GM12878 (cell line): ENCODE data around the gene TC2N. TPM values are rescaled to one million over a fixed set of nuclear protein-coding genes. Genes with fewer than 3 reads are reported as not detected.

Experiments
- ATAC-seq: fragments of 200-7000 bp; cut with Tn5 transposase; 3 replicates; pipeline ENCODE4 v1.9.1; 2020; ENCODE audit warnings: mild to moderate bottlenecking, moderate library complexity
- BruUV-seq: library from RNA; stranded (reverse); fragments of 400-500 nt; replicated peaks from 2 replicates; lab custom pipeline; 2021; lab: Mats Ljungman, UMichigan
- CTCF ChIA-PET: fragments of 300-600 bp; sonication (Branson Sonifier 250); formaldehyde crosslinking; extraction: SDS; loops from one replicate; lab custom pipeline; 2021; ENCODE audit warnings: inconsistent platforms; lab: Yijun Ruan, JAX
- POLR2A ChIA-PET: fragments of 350-600 bp; formaldehyde crosslinking; extraction: SDS; loops from one replicate; lab custom pipeline; 2021; ENCODE audit warnings: inconsistent platforms; lab: Charles Lee
- RAD21 ChIA-PET: fragments of 300-600 bp; sonication (Branson Sonifier 250); formaldehyde crosslinking; loops from one replicate; lab custom pipeline; 2023; ENCODE audit warnings: antibody characterized with exemption; ENCODE audit not compliant: unreplicated experiment; lab: Charles Lee
- SMC1A ChIA-PET: fragments of 300-600 bp; sonication (Branson Sonifier 250); formaldehyde crosslinking; loops from one replicate; lab custom pipeline; 2023; ENCODE audit not compliant: unreplicated experiment, uncharacterized antibody; lab: Charles Lee
- DNase-seq: peaks from one replicate; pipeline ENCODE4 v3.0.0-alpha.2; 2011; ENCODE audit warnings: low read depth, low spot score
- FAIRE-seq: peaks from 3 replicates; lab custom pipeline; 2011; peaks lifted over from hg19 to GRCh38; lab: Jason Lieb, UNC
- H2AFZ ChIP-seq: 2 replicates; pipeline ENCODE4 v1.6.0; 2011; ENCODE audit warnings: low read depth, low read length, control low read depth; ENCODE audit not compliant: control insufficient read depth
- H3K27ac ChIP-seq: 2 replicates; pipeline ENCODE4 v1.5.1; 2011; ENCODE audit warnings: control low read depth; ENCODE audit not compliant: control insufficient read depth, insufficient read depth
- H3K27me3 ChIP-seq, 2 experiments: replicated peaks in 1 of 2; 2 replicates each; pipeline versions ENCODE4 v1.6.0 to v1.6.1; 2011; ENCODE audit warnings: low read length in 1 of 2; ENCODE audit not compliant: control insufficient read depth in 2 of 2, insufficient read depth in 2 of 2
- H3K36me3 ChIP-seq, 2 experiments: 2 replicates each; pipeline ENCODE4 v1.5.1; 2011; ENCODE audit warnings: low read length in 1 of 2; ENCODE audit not compliant: control insufficient read depth in 2 of 2, insufficient read depth in 2 of 2
- H3K4me1 ChIP-seq: 2 replicates; pipeline ENCODE4 v1.6.1; 2011; ENCODE audit warnings: mild to moderate bottlenecking, low read length, moderate library complexity, mixed read lengths; ENCODE audit not compliant: control insufficient read depth, insufficient read depth
- H3K4me2 ChIP-seq: 2 replicates; pipeline ENCODE4 v1.6.0; 2011; ENCODE audit warnings: control low read depth; ENCODE audit not compliant: control insufficient read depth, insufficient read depth
- H3K4me3 ChIP-seq: fragments of 200-600 bp; sonication (generic); 2 replicates; pipeline ENCODE4 v1.5.1; 2016
- H3K79me2 ChIP-seq: 2 replicates; pipeline ENCODE4 v1.6.0; 2011; ENCODE audit warnings: low read length; ENCODE audit not compliant: control insufficient read depth, insufficient read depth
- H3K9ac ChIP-seq: 2 replicates; pipeline ENCODE4 v1.8.0; 2011; ENCODE audit warnings: low read length, control low read depth, mixed read lengths; ENCODE audit not compliant: control insufficient read depth, insufficient read depth
- H3K9me3 ChIP-seq: replicated peaks from 3 replicates; pipeline ENCODE4 v1.5.1; 2011; ENCODE audit warnings: mild to moderate bottlenecking, low read length; ENCODE audit not compliant: control insufficient read depth, insufficient read depth
- H4K20me1 ChIP-seq: 2 replicates; pipeline ENCODE4 v1.6.0; 2011; ENCODE audit not compliant: control insufficient read depth, insufficient read depth
- NBN ChIP-seq: fragments of 450-650 bp; IDR thresholded peaks from 2 replicates; pipeline ENCODE4 v1.6.1; 2016
- SRF ChIP-seq, 2 experiments: IDR thresholded peaks; 2 replicates each; pipeline ENCODE4 v1.6.1; 2011; ENCODE audit warnings: low read depth in 2 of 2, low read length in 2 of 2, mild to moderate bottlenecking in 1 of 2, moderate library complexity in 1 of 2
- SUZ12 ChIP-seq: fragments of 200-600 bp; sonication (generic); IDR thresholded peaks from one replicate; pipeline ENCODE4 v1.6.1; 2018; ENCODE audit warnings: antibody characterized with exemption, mild to moderate bottlenecking; ENCODE audit not compliant: unreplicated experiment
- ZZZ3 ChIP-seq: IDR thresholded peaks from 2 replicates; pipeline ENCODE4 v1.6.1; 2011; ENCODE audit warnings: low read depth; ENCODE audit not compliant: control insufficient read depth, insufficient read length
- WGBS: methylation state at CpG from one replicate; pipeline ENCODE4 v1.1.6; 2016; ENCODE audit warnings: low lambda C conversion rate; ENCODE audit not compliant: insufficient replicate concordance, insufficient coverage; ENCODE audit errors: missing lambda C conversion rate; 5-methylcytosine and 5-hydroxymethylcytosine counted together
- in situ Hi-C: fragments of 300-500 bp; cut with MboI; formaldehyde crosslinking; loops from 9 replicates; pipeline ENCODE4 v1.14.3; 2018; ENCODE audit warnings: mixed read lengths
- intact Hi-C: fragments of 100-400 bp; cut with micrococcal nuclease; formaldehyde crosslinking; loops from one replicate; pipeline ENCODE4 v1.14.2; 2022; ENCODE audit not compliant: unreplicated experiment
- polyA plus RNA-seq, 11 experiments: library from polyadenylated mRNA; depleted of rRNA in 4 of 11; unstranded in 6 of 11; stranded (reverse) in 5 of 11; fragments of >200 nt; fragmentation: Nextera tagmentation in 4 of 11; fragmentation: Illumina TruSeq in 1 of 11; extraction: Ambion mirVana in 4 of 11; extraction: Trizol in 1 of 11; gene quantifications; 1 replicate in 1 of 11; 2 replicates in 10 of 11; pipeline versions ENCODE4 v1.2.1 to v1.2.3, GENCODE V29; 2011 to 2016; ENCODE audit warnings: inconsistent platforms in 2 of 11, missing spikeins in 2 of 11, low read depth in 1 of 11
- total RNA-seq, 4 experiments: library from RNA; depleted of rRNA in 3 of 4; stranded (reverse); fragments of >200 nt in 3 of 4; fragmentation: Illumina TruSeq in 1 of 4; extraction: Trizol in 1 of 4; gene quantifications; 2 replicates each; pipeline versions ENCODE4 v1.2.1 to v1.2.3, GENCODE V29; 2013 to 2021
- TF ChIP-seq, protein P1 (sequence below), 3 experiments: IDR thresholded peaks in 2 of 3; conservative IDR thresholded peaks in 1 of 3; 2 replicates each; pipeline ENCODE4 v1.5.1; 2011; ENCODE audit warnings: low read depth in 3 of 3, low read length in 3 of 3, mild to moderate bottlenecking in 3 of 3, control low read depth in 2 of 3, moderate library complexity in 2 of 3, inconsistent platforms in 1 of 3, mixed read lengths in 1 of 3; ENCODE audit not compliant: control insufficient read depth in 2 of 3, insufficient read depth in 1 of 3; ENCODE audit errors: extremely low read depth in 1 of 3

Gene TC2N
- total and polyA plus RNA-seq, 10 of the 15 experiments (the other 5 are each of a cell fraction or from before 2014, with no cell fraction given), result 0.15 to 1.6 (median 0.35) TPM

DNA sequence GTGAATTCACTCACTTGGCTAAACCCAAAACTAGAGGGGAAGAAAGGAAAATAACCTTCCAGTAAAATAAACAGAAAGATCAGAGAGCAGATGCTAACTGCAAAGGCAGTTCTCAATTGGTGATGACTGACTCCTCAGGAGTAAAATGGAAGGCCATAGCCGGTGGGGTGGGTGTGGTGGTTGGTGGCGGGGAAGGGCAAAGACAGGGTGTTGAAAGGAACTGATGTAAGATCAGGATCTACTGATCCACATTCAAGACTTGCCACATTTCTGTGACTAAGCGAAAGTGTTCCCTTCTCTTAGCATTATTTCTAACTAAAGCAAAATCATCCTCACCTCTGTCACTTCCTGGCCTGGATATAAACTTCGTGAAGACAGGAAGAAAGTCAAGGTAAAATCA is 26.3 kb upstream of the TC2N start:
- ATAC-seq, result no peak
- no TSS peak for BruUV-seq
- peaks cover 0 to 1% of the 10 kb centered on the region in 2 experiments; a peak in 1 of 4 replicates for H3K27me3 ChIP-seq
- H3K4me1 ChIP-seq, result no peaks in the 10 kb centered on the region
- DNase-seq, result no peak
- intact Hi-C loops, result loop anchor here (2.0 kb wide), 1 partner anchor 243 kb away; no protein-coding TSS in a partner anchor
- POLR2A ChIA-PET, result no interaction called here
- H3K36me3 ChIP-seq, result no peaks in the 10 kb centered on the region
- H3K9ac ChIP-seq, result no peak overlapping the region
- H3K27ac ChIP-seq, result no peak overlapping the region
- in situ Hi-C loops, result no loop called here
- no peak overlapping the region for H2AFZ ChIP-seq
- H3K4me2 ChIP-seq, result no peak overlapping the region
- no peaks in the 10 kb centered on the region for H3K9me3 ChIP-seq
- no peak for FAIRE-seq
- H4K20me1 ChIP-seq, result no peaks in the 10 kb centered on the region
- SMC1A ChIA-PET, result interaction anchor here (0.8 to 1.2 kb wide), 2 partner anchors 48 to 282 kb away, joined by 3 to 4 read pairs; no protein-coding TSS in a partner anchor
- TF ChIP-seq, protein P1, sequence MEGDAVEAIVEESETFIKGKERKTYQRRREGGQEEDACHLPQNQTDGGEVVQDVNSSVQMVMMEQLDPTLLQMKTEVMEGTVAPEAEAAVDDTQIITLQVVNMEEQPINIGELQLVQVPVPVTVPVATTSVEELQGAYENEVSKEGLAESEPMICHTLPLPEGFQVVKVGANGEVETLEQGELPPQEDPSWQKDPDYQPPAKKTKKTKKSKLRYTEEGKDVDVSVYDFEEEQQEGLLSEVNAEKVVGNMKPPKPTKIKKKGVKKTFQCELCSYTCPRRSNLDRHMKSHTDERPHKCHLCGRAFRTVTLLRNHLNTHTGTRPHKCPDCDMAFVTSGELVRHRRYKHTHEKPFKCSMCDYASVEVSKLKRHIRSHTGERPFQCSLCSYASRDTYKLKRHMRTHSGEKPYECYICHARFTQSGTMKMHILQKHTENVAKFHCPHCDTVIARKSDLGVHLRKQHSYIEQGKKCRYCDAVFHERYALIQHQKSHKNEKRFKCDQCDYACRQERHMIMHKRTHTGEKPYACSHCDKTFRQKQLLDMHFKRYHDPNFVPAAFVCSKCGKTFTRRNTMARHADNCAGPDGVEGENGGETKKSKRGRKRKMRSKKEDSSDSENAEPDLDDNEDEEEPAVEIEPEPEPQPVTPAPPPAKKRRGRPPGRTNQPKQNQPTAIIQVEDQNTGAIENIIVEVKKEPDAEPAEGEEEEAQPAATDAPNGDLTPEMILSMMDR (IDR thresholded peaks at IDR 0.05 in 2 of 3, conservative IDR thresholded peaks at IDR 0.05 in 1 of 3; ENCODE audit: control insufficient read depth in 2 of 3, extremely low read depth in 1 of 3, insufficient read depth in 1 of 3, low read depth in 3 of 3, low read length in 3 of 3), result no peak
- TF ChIP-seq ZZZ3, result no peak
- TF ChIP-seq SUZ12, result no peak
- no peak for TF ChIP-seq SRF (IDR thresholded peaks at IDR 0.05; ENCODE audit: low read depth in 2 of 2, low read length in 2 of 2)
- TF ChIP-seq NBN, result no peak
- H3K79me2 ChIP-seq, result no peaks in the 10 kb centered on the region
- RAD21 ChIA-PET, result no interaction called here
- H3K4me3 ChIP-seq, result no peak overlapping the region
- CTCF ChIA-PET, result interaction anchor here (1.5 kb wide), 1 partner anchor 16 kb away, joined by 6 read pairs; no protein-coding TSS in a partner anchor
- WGBS, result 78% methylated on average over 4 of the region's 4 CpGs
